DOHH2 (cell line): ENCODE data around the gene WWOX.

Experiments used
- EZH2phosphoT487 ChIP-seq: fragments of 200-600 bp; sonication (generic); IDR thresholded peaks from 2 replicates; pipeline ENCODE4 v1.6.1; 2017; ENCODE audit warnings: borderline replicate concordance, mild to moderate bottlenecking, antibody characterized with exemption, low read length, moderate library complexity, mixed read lengths
- TF ChIP-seq, protein P1 (sequence below): fragments of 200-600 bp; sonication (generic); IDR thresholded peaks from one replicate; pipeline ENCODE4 v1.5.1; 2014; ENCODE audit warnings: antibody characterized with exemption, mild to moderate bottlenecking, low read depth, low read length; ENCODE audit not compliant: poor library complexity, severe bottlenecking

DNA sequence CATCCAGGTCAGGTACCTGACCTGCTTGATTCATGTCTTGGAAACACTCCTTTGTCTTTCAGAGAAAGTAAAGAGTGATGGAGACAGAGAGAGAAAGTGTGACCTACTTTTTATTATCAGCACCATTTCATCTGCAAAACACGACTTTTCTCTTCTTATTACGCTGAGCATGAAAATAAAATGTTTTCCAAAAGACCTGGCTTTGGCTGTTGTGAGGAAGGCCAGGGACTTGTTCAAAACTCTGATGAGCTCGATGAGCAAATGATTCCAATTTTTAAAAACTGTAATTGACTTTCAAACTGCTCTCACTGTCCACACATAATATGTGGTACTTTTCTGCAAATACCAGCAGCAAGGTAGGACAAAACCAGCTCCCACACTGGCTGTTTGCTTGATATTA lies 821.2 kb downstream of the WWOX start:
- TF ChIP-seq, protein P1, sequence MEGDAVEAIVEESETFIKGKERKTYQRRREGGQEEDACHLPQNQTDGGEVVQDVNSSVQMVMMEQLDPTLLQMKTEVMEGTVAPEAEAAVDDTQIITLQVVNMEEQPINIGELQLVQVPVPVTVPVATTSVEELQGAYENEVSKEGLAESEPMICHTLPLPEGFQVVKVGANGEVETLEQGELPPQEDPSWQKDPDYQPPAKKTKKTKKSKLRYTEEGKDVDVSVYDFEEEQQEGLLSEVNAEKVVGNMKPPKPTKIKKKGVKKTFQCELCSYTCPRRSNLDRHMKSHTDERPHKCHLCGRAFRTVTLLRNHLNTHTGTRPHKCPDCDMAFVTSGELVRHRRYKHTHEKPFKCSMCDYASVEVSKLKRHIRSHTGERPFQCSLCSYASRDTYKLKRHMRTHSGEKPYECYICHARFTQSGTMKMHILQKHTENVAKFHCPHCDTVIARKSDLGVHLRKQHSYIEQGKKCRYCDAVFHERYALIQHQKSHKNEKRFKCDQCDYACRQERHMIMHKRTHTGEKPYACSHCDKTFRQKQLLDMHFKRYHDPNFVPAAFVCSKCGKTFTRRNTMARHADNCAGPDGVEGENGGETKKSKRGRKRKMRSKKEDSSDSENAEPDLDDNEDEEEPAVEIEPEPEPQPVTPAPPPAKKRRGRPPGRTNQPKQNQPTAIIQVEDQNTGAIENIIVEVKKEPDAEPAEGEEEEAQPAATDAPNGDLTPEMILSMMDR, result no peak
- TF ChIP-seq EZH2phosphoT487, result no peak
